NT2/D1 (cell line): ENCODE measurements around the gene GABRB3.

Experiments used
- SUZ12 ChIP-seq: IDR thresholded peaks from 2 replicates; pipeline ENCODE4 v1.6.1; 2011; ENCODE audit not compliant: insufficient read length, insufficient read depth; ENCODE audit errors: extremely low read depth
- YY1 ChIP-seq: IDR thresholded peaks from 2 replicates; pipeline ENCODE4 v1.6.1; 2011; ENCODE audit not compliant: insufficient read length, insufficient read depth

- no peak for TF ChIP-seq SUZ12
- no peak for TF ChIP-seq YY1
Observed at GRCh38 chr15:26561130-26561529, 211.7 kb downstream of the GABRB3 start.
